ENCODE data around the gene ZFC3H1.
"Not testable (repeated sequence)": the region's sequence is repeated elsewhere in the genome, so short reads cannot be mapped to it uniquely, and the experiment has no call there.

Gene ZFC3H1

GRCh38 chr12:71702590-71702989, 38.9 kb upstream of the ZFC3H1 start:
- no peak for DNase-seq (ENCODE audit: low read depth, low spot score)
- TF ChIP-seq, protein P1, sequence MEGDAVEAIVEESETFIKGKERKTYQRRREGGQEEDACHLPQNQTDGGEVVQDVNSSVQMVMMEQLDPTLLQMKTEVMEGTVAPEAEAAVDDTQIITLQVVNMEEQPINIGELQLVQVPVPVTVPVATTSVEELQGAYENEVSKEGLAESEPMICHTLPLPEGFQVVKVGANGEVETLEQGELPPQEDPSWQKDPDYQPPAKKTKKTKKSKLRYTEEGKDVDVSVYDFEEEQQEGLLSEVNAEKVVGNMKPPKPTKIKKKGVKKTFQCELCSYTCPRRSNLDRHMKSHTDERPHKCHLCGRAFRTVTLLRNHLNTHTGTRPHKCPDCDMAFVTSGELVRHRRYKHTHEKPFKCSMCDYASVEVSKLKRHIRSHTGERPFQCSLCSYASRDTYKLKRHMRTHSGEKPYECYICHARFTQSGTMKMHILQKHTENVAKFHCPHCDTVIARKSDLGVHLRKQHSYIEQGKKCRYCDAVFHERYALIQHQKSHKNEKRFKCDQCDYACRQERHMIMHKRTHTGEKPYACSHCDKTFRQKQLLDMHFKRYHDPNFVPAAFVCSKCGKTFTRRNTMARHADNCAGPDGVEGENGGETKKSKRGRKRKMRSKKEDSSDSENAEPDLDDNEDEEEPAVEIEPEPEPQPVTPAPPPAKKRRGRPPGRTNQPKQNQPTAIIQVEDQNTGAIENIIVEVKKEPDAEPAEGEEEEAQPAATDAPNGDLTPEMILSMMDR (IDR thresholded peaks at IDR 0.05; ENCODE audit: insufficient read depth, low read length, missing control alignments) = no peak
- CTCF ChIA-PET = interaction anchor here (2.2 kb wide), 1 partner anchor 16 kb away, joined by 10 read pairs; no protein-coding TSS in a partner anchor
- no peak overlapping the region for H3K4me3 ChIP-seq (ENCODE audit: low read depth, low read length)
- POLR2A ChIA-PET = no interaction called here

- CTCF ChIA-PET = interaction anchor here (2.2 kb wide), 1 partner anchor 15 kb away, joined by 10 read pairs; no protein-coding TSS in a partner anchor
Observed at GRCh38 chr12:71702181-71702580, 38.5 kb upstream of the ZFC3H1 start.

GRCh38 chr12:71695782-71696181, 32.1 kb upstream of the ZFC3H1 start:
- CTCF ChIA-PET = interaction anchor here (1.3 kb wide), 1 partner anchor 10 kb away, joined by 4 read pairs; the partner anchor contains the start of gene TMEM19

More at GRCh38 chr12:71702181-71702580, 38.5 kb upstream of the ZFC3H1 start:
- POLR2A ChIA-PET; DNase-seq (ENCODE audit: low read depth, low spot score); H3K4me3 ChIP-seq (ENCODE audit: low read depth, low read length): not testable (repeated sequence)

DNA sequence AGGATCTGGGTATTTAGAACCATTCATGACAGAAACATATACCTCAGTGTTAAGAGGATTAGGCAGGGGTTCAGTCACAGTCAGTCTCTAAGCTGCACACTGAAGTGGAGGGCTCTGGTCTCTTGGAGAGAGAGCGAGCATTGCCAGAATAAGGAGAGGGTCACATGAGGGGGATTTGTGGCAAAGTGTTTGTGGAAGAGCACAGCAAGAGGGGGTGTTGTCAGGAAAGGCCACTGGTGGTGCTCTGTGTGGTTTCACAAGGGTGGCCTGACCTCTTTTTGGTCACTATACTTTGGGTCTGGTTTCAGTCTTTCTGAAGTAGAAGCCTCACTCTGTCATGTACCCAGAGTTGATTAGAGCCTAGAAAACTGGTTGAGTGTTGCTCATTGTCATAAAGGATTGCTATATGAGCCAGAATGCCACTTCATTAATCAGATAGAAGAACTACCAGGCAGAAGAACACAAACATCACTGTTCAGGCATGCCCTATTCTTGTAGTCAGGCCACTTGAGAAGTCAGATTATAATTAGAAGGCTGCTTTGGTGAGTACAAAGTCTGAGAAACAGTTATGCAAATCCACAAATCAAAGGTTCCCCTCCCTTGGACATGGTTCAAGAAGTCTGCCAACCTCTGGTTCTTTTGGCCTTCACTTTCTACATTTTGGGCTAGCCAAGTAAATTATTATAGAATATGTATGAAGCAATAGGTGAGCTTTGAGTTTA, 30.6 kb upstream of the ZFC3H1 start:
- TF ChIP-seq, protein P1 (IDR thresholded peaks at IDR 0.05; ENCODE audit: insufficient read depth, low read length, missing control alignments) = no peak
- ChIA-PET CTCF (interaction anchor here (1.0 kb wide), 1 partner anchor 8 kb away, joined by 4 read pairs; the partner anchor contains the start of gene TMEM19), POLR2A (no interaction called here)
- no peak for DNase-seq (ENCODE audit: low read depth, low spot score)
- H3K4me3 ChIP-seq (ENCODE audit: low read depth, low read length) = no peak overlapping the region

More at GRCh38 chr12:71695782-71696181, 32.1 kb upstream of the ZFC3H1 start:
- TF ChIP-seq, protein P1 (IDR thresholded peaks at IDR 0.05; ENCODE audit: insufficient read depth, low read length, missing control alignments) = no peak
- POLR2A ChIA-PET = no interaction called here
- DNase-seq (ENCODE audit: low read depth, low spot score) = no peak
- H3K4me3 ChIP-seq (ENCODE audit: low read depth, low read length) = no peak overlapping the region

- POLR2A ChIA-PET; CTCF ChIA-PET; H3K4me3 ChIP-seq (ENCODE audit: low read depth, low read length); DNase-seq (ENCODE audit: low read depth, low spot score): not testable (repeated sequence)
Observed at GRCh38 chr12:71693651-71694050, 30.0 kb upstream of the ZFC3H1 start.

DNA sequence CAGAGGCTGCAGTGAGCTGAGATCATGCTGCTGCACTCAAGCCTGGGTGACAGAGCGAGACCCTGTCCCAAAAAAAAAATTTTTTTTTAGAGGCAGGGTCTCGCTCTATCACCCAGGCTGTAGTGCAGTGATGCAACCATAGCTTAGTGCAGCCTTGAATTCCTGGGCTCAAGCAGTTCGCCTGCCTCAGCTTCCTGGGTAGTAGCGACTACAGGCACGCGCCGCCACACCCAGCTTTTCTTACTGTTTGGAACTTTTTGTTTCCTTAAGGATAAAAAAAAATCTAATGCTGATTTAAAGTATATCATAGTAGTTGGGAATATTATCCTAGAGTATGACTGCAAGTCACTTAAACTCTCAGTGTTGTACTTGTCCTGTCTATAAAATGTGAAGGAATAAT, 29.5 kb upstream of the ZFC3H1 start:
- ChIA-PET CTCF (no interaction called here), POLR2A (no interaction called here)
- no peak for DNase-seq (ENCODE audit: low read depth, low spot score)
- TF ChIP-seq, protein P1 (IDR thresholded peaks at IDR 0.05; ENCODE audit: insufficient read depth, low read length, missing control alignments) = no peak
- H3K4me3 ChIP-seq (ENCODE audit: low read depth, low read length) = no peak overlapping the region

- POLR2A ChIA-PET = no interaction called here
- no peak for DNase-seq (ENCODE audit: low read depth, low spot score)
Observed at GRCh38 chr12:71691504-71692129, 28.0 kb upstream of the ZFC3H1 start.

More at GRCh38 chr12:71691504-71692129, 28.0 kb upstream of the ZFC3H1 start:
- no peak overlapping the region for H3K4me3 ChIP-seq (ENCODE audit: low read depth, low read length)
- CTCF ChIA-PET = no interaction called here
- TF ChIP-seq, protein P1 (IDR thresholded peaks at IDR 0.05; ENCODE audit: insufficient read depth, low read length, missing control alignments) = no peak
